GM19238 (cell line): ENCODE measurements around the gene PTPRH.
A peak's percentile ranks its signal among the peaks of the same experiment; 100 is the strongest.
"Not testable (repeated sequence)": the region's sequence is repeated elsewhere in the genome, so short reads cannot be mapped to it uniquely, and the experiment has no call there.

ENCODE experiments used
- DNase-seq: peaks from one replicate; pipeline ENCODE4 v3.0.0; 2011; ENCODE audit warnings: low spot score; ENCODE audit not compliant: insufficient read length

Gene PTPRH

DNA sequence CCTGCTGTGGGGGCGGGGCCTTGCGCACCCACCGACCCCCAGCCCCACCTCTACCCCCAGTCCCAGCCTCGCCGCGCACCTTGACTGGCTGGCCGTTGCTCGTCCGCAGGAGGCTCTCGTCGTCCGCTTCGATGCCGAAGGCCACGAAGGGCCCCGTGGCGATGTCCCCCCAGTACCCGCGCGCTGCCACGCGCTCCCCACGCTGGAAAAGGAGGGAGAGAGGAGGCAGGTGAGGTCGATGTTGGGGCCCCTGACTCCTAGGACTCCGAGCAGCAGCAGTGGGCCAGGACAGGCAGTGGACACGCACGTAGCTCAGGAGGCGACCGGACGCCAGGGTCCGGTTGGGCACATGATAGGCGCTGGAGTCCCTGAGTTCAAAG lies 48.3 kb downstream of the PTPRH start:
- no peak for DNase-seq

- DNase-seq: peak; percentile 98
Measured at GRCh38 chr19:55160128-55160985, 48.9 kb downstream of the PTPRH start.

DNA sequence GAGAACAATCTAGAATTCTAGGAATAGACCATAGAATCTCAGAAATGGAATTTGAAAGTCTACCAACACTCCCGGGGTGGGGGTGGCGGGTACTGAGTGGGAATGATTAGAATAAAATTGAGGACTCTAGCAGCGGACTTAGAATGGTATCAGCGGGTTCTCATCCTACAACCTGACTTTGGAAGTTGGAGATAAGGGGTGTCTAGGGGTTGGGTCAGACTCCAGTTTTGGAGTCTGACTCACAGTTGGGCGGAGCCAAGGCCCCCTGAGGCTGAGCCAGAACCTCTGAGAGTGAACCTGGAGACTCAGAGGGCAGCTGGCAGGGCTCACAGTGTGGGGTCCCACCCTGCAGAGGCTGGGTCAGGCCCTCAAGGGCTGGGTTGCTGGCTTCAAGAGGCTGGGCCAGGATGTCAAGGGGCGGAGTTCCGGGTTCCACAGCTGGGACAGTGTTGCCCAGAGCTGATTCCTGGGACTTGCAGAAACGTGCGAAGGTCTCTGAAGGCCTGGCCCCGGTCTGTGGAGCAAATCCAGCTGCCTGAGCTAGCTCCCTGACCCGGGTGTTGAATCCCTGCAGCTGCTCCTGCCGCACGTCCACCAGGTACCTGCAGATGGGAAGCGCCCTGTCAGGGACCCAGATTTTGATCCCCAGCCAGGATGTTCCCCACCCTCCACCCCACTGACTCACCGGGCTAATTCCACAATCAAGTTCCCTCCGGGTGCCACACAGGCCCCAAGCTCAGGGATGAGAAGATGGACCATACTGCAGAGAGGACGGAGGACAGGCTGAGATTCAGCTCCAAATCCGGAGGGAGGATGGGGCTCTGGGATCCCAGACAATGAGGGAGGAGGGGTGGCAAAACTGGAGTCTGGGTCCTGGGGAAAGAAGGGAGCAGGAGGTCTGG lies 50.2 kb downstream of the PTPRH start:
- DNase-seq: no peak

- DNase-seq: no peak
Measured at GRCh38 chr19:55158423-55158822, 50.9 kb downstream of the PTPRH start.

DNA sequence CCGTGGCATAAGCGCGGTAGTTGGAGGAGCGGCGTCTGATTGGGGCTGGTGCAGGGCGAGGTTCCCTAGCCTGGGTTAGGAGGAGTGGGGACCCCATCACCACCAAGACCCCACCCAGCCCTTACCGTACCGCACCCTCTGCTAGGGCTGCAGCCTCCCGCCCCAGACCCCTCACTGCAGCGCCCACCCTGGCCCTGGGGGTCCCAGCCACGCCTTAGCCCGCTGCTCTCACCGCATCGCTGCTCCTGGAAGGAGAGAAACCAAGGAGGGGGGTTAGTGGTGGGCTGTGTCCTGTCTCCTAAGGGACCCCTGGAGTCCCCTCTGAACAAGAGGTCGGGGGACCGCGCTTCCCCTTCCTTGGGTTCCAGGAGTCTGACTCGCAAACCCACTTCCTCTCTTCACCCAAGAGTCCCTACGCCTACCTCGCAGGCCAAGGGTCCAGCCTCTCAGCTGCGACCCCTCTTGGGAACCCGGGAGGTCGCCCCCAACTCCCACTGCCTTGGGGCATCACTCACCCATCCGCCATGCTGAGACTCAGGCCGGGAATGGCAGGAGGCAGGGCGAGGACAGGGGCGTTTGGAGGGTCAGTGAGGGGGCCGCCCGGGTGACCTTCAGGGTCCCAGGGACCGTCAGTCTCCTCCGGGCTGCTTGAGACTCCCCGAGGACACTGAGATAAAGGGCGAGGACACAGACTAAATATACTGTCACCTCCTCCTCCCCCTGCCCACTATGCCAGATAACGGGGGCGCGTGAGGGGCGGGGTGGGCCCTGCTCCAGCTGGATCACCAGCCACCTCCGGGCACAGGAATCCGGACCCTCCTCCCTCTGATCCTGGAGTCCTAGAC lies 52.0 kb downstream of the PTPRH start, which contains the start of gene TNNI3:
Gene TNNI3, minus strand, starts transcription at position 669 of the 845 bp plus-strand sequence. Its CDS starts 143 bp downstream, at position 526.
- DNase-seq: no peak

DNA sequence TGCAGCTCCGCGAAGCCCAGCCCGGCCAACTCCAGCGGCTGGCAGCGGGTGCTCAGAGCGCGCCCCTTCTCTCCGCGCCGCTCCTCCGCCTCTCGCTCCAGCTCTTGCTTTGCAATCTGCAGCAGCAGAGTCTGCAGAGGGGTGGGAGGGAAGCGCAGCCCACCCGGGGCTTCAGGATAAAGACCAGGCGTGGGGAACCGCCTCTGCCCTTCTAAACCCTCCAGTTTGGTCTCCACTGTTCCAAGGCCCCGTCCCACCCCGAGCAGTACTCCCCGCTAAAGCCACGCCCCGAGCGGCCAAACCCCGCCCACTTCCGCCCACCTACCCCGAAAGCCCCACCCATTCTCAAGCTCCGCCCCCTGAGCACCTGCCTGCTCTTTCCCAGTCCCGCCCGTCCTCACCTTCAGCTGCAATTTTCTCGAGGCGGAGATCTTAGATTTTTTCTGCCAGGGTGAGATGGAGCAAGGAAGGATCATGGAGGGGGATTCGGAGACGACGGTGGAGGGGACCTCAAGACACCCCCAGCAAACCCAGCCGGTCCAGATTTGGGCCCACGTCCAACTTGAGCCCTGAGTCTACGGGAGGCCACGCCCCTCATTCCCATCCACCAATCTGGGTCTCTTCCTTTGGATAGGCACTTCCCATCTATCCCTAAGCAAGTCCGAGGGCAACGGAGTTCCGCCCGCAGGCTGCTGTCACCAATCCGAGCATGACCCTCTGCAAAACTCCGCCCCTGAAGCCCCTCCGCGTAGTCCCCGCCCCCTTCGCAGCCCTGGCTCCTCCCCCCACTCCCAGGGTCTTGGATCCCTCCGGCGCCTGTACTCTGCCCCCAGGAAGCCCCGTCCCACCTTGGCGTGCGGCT lies 52.9 kb downstream of the PTPRH start:
- no peak for DNase-seq

DNA sequence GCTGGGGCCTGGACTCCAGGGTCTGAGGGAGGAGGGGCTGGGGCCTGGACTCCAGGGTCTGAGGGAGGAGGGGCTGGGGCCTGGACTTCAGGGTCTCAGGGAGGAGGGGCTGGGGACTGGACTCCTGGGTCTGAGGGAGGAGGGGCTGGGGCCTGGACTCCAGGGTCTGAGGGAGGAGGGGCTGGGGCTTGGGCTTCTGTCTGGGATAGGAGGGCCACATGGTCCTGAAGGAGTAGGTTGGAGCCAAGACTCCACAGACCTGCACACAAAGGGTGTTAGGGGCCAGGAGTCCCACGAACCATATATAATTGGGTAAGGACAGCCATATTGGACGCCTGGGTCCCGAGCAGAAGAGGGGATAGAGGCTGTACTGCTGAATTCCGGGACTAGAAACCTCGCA lies 53.5 kb downstream of the PTPRH start:
- not testable (repeated sequence) for DNase-seq

- DNase-seq: no peak
Measured at GRCh38 chr19:55153652-55154264, 55.5 kb downstream of the PTPRH start.

GRCh38 chr19:55152017-55152416 lies 57.3 kb downstream of the PTPRH start:
- no peak for DNase-seq

- DNase-seq: no peak
Measured at GRCh38 chr19:55149078-55150003, 60.0 kb downstream of the PTPRH start, which contains the start of gene TNNT1. Gene TNNT1 (minus strand): TSS chr19:55149206. CDS start chr19:55147157, 2,049 bp downstream.

DNA sequence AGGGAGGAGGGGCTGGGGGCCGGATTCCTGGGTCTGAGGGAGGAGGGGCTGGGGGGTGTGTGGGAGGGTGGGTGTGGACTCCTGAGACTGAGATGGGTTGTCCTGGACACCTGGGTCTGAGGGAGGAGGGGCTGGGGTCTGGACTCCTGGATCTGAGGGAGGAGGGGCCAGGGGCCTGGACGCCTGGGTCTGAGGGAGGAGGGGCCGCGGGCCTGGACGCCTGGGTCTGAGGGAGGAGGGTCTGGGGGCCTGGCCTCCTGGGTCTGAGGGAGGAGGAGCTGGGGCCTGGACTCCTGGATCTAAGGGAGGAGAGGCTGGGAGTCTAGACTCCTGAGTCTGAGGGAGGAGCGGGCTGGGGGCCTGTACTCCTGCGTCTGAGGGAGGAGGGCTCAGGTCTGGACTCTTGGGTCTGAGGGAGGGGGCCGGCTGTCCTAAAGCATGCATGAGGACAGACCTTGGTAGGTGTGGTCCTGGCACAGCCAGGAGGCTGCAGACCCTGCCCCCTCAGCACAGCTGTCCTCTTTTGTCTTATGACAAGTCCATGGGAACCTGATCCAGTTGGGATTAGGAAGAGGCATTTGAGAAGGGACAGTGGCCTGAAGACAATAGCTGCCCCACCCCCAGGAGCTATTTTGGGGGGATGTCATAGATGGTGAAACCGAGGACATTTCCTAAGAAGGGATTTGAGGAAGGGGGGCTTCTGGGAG lies 61.6 kb downstream of the PTPRH start:
- no peak for DNase-seq

DNA sequence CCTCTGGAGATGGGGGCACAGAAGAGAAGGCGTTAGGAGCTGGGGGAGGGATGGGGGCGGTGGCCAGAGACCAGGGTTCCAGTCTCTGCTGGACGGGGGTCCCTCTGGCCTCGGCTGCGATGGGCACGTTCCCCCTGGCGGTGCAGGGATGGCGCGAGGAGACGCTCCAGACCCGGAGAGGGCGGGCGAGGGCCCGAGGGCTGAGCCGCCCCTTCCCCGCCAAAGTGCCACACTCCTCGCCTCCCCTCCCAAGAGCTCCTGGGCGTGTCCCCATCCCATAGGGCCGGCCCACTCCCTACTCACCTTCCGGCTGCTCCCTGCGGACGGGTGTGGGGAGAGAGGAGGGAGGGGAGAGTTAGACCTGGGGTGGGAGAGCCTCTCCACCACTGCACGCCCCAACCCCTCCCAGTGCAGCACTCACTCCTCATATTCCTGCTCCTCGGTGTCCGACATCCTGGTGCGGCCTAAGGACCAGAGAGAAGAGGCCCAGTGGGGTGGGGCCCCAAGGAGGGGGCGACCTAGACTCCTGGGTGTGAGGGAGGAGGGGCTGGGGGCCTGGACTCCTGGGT lies 62.5 kb downstream of the PTPRH start:
- no peak for DNase-seq

DNA sequence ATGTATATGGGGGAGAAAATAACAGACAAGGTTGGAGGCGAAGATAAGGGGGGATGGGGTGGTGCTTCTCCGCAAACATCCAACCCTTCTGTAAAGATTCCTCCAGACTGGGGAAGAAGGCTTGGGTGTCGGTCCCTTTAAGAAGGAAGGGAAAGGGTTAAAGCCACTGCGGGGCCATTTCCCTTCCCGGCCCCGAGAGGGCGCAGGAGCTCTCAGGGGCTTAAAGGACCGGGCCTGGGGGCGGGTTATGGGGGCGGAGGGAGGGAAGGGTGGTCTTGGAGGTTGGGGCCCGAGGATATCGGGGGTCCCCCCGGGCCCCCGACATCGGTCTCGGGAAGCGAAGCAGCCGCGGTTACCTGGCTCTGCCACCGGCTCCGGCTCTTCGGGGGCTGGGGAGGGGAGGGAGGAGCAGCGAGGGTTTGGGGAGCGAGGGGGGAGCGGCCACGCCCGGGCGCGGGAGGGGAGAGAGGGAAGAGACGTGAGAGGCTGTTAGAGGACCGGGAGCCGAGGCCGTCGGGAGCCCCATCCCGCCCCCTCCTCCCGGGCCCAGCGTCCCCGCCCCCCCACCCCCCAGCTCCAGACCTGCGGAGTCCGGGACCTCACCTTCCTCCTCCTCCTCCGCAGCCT lies 63.1 kb downstream of the PTPRH start:
- DNase-seq: no peak

- no peak for DNase-seq
Measured at GRCh38 chr19:55145232-55145631, 64.1 kb downstream of the PTPRH start.

- no peak for DNase-seq
Measured at GRCh38 chr19:55141696-55142095, 67.6 kb downstream of the PTPRH start.

GRCh38 chr19:55137915-55138314 lies 71.4 kb downstream of the PTPRH start:
- no peak for DNase-seq

DNA sequence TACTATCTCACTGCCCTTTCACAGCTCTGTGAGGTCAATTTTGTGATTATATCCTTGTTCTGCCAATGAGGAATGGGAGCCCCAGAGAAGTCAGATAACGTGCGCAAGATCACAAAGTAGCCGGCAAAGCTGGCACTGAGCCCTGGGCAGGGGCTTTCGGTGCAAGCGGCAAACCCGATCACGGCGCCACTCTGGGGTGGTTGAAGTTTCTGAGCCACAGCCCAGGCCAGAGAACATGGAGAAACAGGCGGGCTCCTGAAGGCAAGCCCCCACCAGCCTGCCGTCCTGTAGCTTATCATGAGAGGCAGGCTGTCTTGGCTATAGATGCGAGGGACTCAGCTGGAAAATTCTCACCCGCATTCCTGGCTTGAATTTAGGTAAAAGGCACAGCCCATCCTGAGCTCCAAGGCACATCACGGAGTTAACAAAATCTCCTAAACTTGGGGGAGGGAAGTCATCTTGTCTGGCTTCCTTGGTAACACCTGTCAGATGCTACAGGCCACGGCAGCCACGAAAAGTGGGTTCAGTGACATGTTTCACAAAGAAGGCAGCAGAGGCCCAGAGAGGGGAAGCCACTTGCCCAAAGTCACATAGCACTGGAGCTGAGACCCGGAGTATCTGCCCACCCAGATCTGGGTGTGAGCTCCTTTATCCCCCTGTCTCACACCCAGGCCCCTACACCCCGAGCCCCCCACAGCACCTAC lies 72.8 kb downstream of the PTPRH start:
- DNase-seq: no peak
